NCI-H187 (cell line): ENCODE data around the gene SLC9A9.

ENCODE experiments used
- DNase-seq, 2 experiments: peaks; one replicate each; lab custom pipeline; 2025; lab: John Stamatoyannopoulos, UW

SLC9A9 gene

DNA sequence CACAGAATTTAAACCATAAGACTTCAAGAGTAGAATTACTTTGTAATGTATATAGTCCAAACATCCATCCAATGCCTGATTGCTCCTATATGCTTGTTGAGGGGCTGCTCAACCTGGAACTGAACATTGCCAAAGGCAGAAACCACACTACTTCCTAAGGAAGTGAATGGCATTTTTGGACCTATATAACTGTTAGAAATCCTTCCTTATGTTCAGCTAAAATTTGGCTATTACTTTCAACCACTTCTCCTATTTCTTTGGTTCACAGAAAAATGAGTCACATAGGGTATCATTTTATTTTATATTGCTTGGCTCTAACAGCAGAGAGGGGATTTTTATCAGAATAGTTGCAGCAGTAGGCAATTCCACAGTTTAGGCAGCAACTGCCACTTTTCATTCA, 342.1 kb downstream of the SLC9A9 start:
- DNase-seq, result no peak

DNA sequence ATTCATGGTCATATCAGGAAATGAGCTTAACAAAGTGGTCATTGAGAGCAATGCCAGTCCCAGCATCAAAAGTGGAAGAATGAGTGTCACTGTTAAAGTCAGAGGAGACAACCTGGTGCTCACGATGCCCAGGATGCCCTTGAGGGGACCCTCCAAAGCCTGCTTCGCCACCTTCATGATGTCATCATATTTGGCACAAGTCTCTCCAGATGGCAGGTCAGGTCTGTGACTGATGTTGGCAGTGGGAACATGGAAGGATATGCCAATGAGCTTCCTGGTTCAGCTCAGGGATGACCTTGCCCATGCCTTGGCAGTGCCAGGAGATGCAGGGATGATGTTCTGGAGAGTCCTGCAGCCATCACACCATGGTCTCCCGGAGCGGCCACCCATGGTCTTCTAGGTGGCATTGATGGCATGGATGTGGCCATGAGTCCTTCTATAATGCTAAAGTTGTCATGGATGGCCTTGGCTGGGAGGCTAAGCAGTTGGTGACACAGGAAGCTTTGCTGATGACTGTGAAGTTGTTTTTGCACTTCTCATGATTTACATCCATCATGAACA, 344.9 kb downstream of the SLC9A9 start:
- no peak for DNase-seq

DNA sequence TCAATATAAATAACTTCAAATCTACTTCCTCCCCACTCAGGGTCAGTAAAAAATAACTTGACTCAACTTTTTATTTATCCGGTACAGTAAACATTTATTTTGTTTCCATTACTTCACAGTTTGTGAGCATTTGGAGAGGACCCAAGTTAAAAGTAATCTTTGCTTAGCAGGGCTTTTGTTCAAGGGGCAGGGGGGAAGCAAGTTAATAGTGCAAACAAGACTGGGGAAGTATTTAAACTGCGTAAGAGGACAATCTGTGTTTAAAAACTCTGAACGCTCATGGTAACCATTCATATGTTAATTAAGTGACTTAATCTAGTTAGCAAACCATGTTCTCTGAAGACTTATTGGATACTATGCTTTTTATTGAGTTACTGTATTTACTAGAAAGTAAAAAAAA, 346.2 kb downstream of the SLC9A9 start:
- DNase-seq, result no peak

DNA sequence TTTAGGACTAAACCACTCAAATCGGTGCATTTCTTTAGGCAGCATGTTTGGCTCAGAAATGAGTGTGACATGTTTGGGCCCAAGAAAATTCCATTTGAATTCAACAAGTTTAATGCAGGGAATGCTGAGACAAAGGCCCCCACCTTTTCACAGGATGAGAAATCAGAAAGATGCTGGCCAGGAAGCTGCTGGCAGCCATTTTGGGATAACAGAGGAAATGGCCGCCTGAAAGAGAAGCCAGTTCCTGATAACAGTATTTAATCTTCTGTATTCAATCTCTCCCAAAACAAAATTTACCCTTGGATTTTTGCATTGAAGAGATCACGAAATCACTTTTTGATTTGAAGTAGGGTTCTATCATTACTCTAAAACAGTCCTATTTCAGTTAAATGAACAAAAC, 350.9 kb downstream of the SLC9A9 start:
- DNase-seq, result no peak

DNA sequence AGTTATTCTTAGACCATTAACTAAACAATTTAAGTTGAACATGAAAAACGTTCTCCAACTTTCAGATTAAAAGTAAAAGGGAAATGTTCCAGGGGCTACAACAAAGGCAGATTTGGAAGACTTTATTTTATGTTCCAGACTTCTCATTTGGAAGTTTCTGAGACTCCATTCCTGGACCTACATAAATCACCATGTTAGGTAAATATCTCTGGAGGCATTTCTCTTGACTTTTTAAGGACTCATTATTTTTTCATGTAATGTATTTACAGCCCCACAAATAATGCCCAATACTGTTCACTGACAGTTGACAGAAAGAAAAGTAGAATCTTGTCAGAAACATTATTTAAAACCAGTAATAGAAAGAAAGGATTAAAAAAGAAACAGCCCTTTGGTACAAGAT, 352.1 kb downstream of the SLC9A9 start:
- DNase-seq, result no peak

DNA sequence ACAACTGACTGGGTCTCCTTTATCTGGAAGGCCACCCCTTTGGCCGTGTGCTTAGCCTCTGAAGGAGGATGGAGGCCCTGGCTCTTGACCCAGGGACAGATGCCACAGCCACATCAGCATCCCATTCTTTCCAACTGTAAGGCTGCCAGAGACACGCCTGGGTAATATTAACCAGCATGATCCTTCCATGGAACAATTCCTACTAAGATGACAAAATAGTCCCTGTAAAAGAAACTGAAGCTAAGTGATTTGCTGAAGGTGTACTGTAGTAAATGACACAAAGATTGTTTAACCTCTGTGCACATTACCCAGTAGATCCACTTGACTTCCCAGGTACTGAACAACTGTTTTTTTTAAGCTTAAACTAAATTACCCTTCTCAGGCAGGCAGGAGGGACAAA, 352.7 kb downstream of the SLC9A9 start:
- no peak for DNase-seq

DNA sequence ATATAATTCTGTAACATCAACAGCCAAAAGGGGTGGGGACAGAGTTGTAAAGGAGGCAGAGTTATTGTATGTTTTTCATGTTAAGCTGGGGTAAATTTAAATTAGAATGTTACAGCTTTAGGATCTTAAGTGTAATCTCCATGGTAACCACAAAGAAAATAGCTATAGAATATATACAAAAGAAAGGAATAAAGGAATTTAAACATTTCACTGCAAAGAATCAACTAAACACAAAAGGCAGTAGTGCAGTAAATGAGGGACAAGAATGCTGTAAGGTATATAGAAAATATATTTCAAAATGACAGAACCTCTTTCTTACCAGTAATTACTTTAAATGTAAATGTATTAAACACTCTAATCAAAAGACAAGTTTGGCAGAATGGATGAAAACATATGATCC, 361.7 kb downstream of the SLC9A9 start:
- no peak for DNase-seq

DNA sequence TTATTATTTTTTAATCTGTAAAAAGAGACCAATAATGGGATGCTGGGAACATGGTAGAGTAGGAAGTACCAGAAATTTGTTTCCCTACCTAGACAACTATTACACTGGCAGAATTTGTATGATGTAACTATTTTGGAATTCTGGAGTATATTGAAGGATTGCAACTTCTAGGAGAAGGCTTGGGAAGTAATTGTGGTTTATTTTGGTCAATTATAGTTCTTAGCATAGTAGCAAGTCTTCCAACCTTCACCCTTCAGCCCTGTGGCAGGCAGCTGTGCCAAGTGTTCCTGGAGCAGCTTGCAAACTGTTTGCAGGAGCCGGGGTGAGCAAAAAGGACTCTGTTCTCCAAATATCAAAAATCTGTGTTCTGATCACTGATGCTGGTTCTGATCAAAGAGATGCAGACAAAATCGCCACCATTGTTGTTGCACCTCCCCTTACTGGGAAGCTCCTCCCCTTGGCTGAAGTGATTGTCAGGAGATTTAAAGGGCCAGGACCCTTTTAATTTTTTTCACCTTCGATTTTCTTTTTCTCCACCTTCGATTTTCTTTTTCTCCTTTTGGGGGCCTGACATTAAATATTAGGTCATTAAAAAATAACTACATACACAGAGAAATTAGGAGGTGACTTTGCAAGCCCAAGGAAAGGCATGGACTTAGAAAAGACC, 363.3 kb downstream of the SLC9A9 start:
- DNase-seq, result no peak

DNA sequence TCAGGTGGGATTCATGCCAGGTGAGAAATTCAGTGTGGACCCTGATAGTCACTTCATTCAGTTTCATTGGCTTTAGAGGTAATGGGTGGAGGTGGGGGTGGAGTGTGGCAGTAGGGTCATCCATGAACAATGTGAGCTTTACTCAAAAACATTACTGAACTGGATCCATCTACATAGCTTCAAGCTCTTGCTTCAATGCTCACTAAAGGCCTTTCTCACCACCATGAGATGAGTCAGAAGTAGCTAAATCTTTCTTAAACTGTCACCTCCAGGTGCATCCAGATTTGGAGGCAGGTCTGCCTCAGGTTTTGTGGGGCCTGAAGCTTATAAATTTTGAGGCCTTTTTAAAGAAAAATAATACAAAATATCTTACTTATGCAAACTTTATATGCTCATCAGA, 365.1 kb downstream of the SLC9A9 start:
- DNase-seq, result no peak

DNA sequence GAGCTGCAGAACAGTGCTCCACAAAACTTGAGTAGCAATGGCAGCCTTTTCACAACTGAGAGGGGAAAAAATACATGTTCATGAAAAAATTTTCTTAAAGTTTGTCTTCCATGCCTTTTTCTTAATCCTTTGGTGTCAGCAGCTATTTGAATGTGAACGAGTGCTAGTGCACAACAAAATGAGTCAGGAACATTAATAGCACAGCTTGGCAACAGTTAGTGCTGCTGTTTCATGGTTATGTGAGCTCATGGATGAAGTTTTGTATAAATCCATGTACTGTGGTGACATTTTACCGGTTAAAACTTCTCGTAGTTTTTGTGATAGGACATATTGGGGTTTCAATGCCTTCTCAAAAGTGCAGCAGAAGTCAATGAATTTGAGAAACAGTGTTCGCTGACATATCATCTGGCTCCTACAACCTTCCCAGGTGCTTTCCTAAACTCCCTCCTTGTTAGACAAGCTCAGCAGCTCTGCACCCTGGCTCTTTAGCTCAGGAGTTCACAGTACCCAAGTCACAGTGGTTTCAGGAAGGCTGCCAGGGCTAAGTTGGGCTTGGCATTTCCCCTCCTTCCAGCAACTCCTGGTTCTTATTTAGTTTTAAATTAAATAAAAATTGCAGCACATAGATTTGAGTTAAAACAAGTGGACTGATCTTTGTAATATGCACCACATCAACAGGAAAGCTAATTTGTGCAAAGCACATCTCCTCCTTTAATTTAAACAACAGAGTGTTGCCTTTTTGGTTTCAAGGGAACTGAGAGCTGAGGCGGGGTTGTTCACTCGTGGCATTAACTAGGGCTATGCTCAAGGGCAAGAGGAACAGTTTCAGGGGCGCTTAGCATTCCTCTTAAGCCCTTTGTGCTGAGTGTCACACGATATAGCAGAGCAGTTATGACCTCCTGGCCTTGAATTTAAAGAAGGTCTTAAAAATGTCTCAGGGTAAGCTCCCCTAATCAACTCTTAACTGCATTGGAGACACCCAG, 365.9 kb downstream of the SLC9A9 start:
- DNase-seq, result no peak

DNA sequence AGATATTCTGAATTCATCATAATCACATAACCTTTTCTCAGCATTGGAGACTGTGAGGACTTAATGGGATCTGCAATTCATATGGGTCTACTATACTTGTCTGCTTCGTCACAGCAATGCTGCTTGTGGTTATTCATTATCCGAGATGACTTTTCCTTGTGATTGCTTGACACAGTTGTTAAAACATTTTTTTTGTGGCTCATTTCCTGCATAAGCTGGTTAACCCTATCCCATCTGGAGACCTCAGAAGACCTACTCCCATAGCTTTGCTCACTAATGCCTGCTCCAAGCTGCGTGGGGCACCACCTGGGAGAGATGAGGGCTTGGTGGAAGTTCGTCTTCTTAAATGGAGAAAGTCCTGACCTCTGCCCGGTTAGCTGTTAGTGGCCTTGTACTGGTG, 367.9 kb downstream of the SLC9A9 start:
- no peak for DNase-seq

DNA sequence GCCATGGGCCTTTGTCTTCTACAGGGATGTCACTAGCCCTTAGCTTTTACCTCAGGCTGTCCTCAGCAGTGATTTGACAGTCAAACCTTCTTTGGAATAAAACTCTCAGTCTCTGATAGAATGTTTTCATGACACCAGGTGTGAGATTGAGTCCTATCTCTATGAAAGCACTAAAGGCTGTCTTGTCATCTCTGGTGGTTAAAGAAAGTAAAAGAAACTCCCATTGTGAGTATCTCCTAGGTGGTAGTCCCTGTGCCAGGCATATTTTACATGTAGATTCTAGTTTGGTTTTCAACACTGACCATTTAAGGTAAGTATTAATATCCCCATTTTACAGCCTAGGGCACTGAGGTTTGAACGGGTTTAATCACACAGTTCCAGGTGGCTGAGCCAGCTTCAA, 368.5 kb downstream of the SLC9A9 start:
- DNase-seq, result no peak

DNA sequence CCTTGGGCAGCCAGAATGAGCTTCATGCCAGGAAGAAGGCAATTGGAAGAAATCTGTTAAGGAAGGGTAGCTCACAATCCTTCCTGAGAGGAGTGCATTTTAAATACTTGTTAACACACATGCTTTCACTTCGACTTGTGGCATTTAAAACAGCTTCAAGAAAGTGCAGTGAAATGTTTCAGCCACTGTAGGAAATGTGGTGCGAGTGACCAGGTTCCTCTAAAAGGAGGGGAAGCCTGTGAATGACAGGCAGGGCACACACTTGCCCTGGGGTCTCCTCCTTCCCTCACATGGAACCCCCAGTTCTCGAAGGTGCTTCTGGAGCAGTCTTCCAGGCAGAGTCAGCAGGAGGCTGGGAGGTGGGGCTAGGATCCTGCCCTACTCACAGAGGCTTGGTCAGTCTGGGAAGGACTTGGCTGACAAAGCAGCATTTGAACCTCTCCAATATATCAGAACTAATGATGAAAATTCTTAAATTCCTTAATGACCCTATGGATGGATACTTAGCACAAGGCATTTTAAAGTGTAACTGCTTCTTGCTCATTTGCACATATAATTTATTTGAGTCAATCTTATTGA, 370.1 kb downstream of the SLC9A9 start:
- no peak for DNase-seq

DNA sequence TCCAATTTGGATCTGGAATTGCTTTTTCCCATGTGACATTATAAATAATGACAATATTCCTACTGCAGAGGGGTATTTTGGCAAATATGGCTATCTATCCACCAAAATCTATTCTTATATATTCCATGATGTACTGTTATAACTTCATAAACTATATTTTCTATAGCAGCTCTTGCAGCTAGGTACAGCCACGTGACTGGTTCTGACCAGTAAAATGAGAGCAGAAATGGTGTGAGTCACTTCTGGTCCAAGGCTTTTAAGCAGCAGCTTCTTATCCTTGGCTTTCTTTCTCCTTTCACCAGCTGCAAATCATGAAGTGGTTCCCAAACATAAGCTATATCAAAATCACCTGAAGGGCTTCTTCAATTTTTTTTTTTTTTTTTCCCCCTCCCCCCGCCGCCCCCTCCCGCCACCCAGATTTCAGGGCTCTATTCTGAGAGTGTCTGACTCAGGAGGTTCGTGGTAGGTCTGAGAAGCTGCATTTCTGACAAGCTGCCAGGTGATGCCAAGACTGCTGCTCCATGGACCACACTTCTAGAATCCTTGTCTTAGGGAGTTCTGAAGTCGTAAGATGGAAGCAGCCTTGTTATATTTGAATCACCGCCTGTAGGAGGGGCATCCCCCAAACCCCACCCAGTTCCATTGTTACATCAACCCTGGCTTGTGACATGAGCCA, 371.2 kb downstream of the SLC9A9 start:
- DNase-seq, result no peak

DNA sequence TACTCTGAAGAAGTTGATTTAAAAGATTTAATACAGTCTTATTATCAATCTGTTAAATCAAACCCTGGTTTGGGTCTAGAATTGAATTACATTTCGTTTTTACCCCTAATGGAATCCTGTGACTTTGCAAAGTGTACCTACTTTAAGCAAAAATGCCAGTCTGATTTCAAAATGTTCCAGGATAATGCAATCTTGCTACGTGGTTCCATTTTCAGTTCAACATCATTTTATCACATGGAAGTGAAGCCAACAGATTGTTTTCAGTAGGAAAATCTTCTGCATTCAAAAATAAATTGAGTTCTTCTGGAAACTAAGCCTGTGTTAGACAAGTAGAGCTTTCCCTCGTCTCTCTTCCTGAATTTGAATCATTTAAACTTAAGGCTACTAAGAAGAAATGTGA, 372.3 kb downstream of the SLC9A9 start:
- DNase-seq, result no peak

DNA sequence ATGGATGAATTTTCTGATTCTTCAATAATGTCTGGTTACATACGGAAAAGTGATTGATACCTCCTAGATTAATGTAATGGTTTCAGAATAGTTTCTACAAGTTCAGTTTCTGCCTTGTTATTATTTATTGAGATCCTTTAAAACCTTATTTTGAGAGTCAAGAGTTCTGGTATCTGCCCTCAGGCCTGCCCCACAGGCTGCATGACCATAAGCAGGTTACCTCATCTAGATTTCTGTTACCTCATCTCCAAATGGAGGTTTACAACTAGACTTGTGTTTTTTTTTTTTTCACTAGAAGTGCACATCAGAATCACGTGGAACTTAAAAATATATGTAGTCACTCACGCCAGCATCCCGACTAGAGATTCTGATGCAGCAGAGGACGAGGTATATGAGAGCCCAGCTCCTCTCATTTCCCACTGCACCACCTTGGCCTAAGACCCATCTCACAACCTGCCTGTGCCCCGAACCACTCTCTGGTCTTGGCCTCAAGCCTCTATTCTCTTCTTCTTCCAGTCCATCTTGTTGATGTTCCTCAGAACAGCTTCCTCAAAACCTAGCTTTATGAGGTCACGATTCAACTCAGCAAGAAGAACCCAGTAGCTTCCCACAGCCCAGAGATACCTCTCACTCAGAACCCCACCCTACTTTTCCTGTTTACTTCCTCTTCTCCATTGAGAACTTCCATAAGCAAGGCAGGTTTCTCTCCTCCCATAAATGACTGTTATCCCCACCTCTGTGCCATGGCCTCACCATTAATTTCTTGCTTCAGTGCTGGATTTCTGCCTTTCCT, 375.3 kb downstream of the SLC9A9 start:
- no peak for DNase-seq

DNA sequence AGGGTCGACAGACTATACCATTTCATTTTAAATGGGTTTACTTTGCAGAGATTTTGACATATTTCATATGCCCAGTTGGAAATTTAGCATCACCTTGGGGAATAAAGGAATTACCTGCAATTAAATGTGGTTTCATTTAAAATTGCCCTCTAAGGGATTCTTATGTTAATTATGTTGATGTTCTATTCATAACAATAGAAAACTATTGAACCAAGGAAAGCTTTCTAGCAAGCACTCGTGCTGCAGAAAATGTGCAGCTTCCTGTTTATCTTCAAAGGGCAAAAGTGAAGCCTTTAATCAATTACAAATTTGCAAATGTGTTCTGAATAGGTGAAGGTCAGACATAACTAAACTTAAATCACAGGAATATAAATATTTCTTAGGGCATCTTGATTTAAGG, 376.6 kb downstream of the SLC9A9 start:
- DNase-seq, result no peak

DNA sequence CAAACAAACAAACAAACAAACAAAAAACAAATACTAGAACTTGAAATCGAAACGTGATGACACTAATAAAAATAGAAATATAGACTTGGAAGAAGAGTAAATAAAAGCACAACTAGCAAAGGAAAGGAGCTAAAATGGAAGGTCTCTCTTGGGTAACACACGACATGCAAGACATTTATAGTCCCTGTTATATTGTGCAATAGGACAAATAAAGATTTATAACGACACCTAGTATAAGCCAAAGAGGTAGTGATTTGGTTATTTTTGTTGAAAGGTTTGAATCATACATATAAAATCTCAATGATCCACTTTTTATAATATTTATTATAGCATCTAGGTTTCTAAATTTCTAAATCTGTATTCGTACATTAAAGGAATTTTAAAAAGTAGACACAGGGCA, 379.1 kb downstream of the SLC9A9 start:
- DNase-seq, result no peak

DNA sequence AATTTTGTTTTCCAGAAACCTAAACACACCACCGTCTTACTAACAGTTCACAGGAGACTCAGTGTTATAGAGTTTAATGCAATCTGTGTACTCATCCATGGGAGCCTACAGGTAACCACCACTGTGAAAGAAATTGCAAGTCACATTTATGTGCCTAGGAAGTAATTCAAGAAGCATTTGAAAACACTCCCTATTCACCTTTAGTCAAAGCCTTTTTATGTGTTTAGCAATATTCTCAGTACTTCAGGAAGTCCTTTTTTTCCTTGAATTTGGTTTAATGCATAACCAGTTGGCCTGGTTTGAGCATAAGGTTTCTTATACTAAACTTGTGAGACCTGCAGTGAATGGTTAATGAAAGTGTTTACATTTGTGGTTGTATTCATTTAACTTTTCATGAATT, 382.6 kb downstream of the SLC9A9 start:
- DNase-seq, result no peak

DNA sequence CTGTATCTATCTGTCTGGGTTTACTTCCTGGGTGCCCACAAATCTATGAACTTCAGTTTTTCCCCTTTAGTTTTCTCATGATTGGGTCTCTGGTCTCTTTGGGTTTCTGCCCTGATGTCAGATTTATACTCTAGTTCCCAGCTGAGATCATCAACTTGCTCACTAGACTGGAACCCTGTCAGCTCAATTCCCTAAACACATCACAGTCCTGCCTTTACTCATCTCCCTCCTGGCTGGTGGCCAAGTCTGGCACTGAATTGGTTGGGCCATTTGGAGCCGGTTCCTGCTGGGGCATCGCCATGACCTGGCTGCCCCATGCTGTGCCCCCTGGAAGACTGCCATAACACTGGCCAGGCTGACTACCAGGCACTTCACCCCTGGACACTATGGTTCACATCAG, 383.4 kb downstream of the SLC9A9 start:
- no peak for DNase-seq

DNA sequence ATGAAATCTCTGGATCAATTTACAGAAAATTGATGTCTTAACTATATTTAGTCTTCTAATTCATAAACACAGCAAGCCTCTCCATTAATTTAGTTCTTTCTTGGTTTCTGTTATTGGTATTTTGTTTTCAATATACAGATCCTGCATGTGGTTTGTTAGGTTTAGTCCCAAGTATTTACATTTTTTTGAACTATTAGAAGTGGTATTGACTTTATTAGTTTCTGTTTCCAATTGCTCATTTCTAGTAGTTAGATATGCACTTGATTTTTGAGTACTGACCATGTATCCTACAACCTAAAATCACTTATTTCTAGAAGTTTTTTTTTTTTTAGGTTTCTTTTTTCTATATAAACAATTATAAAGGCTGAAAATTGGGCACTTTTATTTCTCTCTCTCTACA, 392.8 kb downstream of the SLC9A9 start:
- DNase-seq, result no peak
